ENCODE results near the gene ATAD5. TPM values are rescaled to one million over a fixed set of nuclear protein-coding genes. Genes with fewer than 3 reads are reported as not detected.

The ATAD5 gene
- total and polyA plus RNA-seq, 12 donors = 0.14 to 1.4 (median 0.44) TPM

DNA sequence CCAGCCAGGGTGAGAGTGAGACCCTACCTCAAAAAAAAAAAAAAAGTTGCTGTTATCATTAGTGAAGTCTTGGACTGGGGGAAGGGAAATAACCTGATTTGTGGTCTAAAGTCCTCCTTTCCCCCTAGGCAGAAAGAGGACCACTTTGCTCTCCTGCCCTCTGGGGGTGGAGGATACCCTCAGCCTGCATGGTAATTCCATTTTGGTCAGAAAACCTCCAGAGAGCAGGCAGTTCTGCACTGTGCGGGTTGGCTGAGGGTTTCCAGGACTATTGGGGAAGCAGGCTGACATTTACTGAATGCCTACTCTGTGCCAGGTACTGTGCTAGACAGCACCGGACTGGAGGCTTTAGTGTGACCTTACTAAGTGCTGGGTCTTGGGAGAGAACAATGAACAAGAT lies 92.6 kb downstream of the ATAD5 start:
- 47 to 52% methylated on average over 2 of the region's 2 CpGs for WGBS, 2 donors
- intact Hi-C loops (cut with DNase I) = no loop called here
- H3K27me3 ChIP-seq = peaks cover 3 to 52% (median 37%) of the 10 kb centered on the region in 7 donors

DNA sequence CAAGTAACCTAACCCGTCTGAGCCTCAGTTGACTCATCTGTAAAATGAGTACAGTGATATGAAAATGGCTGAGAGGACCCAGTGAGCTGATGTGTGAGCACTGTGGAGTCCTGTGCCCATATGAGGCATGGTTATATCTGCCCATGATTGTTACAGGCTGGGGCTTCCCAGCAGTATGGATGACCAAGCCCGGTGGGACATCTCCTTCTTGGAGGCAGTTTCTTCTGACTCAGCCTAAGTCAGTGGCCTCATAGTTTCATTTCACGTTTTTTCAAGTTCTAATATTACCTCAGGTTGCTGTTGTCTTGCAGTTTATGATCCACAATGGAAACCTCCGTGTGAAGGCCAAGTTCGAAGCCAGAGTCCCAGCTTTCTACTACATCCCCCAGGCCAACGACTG lies 94.8 kb downstream of the ATAD5 start:
- ATAC-seq = no peak
- H3K9me3 ChIP-seq = no peaks in the 10 kb centered on the region

More for the DNA sequence above, 92.6 kb downstream of the ATAD5 start:
- no peak overlapping the region for H3K4me3 ChIP-seq
- no peaks in the 10 kb centered on the region for H3K9me3 ChIP-seq
- H3K4me1 ChIP-seq = peaks cover 0 to 28% (median 15%) of the 10 kb centered on the region in 9 donors
- peaks cover 0 to 22% (median 0%) of the 10 kb centered on the region in 9 donors for H3K36me3 ChIP-seq
- H3K27ac ChIP-seq = no peak overlapping the region
- no peak for DNase-seq
- ATAC-seq = no peak
- no peak for TF ChIP-seq CTCF (IDR thresholded peaks at IDR 0.05)

GRCh38 chr17:30927756-30928155 lies 96.0 kb downstream of the ATAD5 start:
- TF ChIP-seq CTCF (IDR thresholded peaks at IDR 0.05) = no peak
- no peak for ATAC-seq
- DNase-seq = no peak
- peaks cover 0 to 34% (median 24%) of the 10 kb centered on the region in 7 donors for H3K27me3 ChIP-seq
- H3K27ac ChIP-seq = no peak overlapping the region
- intact Hi-C loops (cut with DNase I) = no loop called here
- H3K4me3 ChIP-seq = no peak overlapping the region
- H3K36me3 ChIP-seq = peaks cover 0 to 56% (median 0%) of the 10 kb centered on the region in 9 donors
- H3K9me3 ChIP-seq = no peaks in the 10 kb centered on the region
- 89 to 93% methylated on average over 5 of the region's 5 CpGs for WGBS, 2 donors
- H3K4me1 ChIP-seq = peaks cover 0 to 11% (median 2%) of the 10 kb centered on the region in 9 donors

More for the DNA sequence above, 94.8 kb downstream of the ATAD5 start:
- TF ChIP-seq CTCF (IDR thresholded peaks at IDR 0.05) = no peak
- Histone ChIP-seq H3K36me3 (peaks cover 0 to 44% (median 0%) of the 10 kb centered on the region in 9 donors), H3K4me1 (peaks cover 0 to 19% (median 11%) of the 10 kb centered on the region in 9 donors), H3K27me3 (peaks cover 3 to 46% (median 34%) of the 10 kb centered on the region in 7 donors), H3K4me3 (no peak overlapping the region), H3K27ac (no peak overlapping the region)
- DNase-seq = no peak
- intact Hi-C loops (cut with DNase I) = no loop called here
- 72 to 76% methylated on average over 6 of the region's 6 CpGs for WGBS, 2 donors

DNA sequence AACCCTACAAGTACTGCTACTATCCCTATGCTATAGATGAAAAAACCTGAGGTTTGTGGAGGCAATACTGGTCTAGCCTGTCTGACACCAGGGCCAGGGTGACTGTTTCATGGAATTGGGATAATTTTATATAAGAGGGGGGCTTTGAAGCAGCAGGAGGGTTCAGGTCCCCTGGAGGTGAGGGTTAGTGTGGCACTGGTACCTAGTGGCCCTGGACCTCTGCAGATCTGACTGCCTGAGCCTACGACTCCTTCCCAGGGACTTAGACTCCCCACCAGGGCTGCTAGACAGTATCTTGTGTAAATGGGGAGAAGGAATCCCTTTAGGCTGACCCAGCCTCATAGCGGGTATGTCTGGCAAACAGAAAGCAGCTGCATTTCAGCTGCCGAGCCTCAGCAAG lies 96.8 kb downstream of the ATAD5 start:
- WGBS, 2 donors = 78 to 79% methylated on average over 3 of the region's 3 CpGs

More for the DNA sequence above, 96.8 kb downstream of the ATAD5 start:
- Histone ChIP-seq H3K4me1 (peaks cover 0 to 6% (median 0%) of the 10 kb centered on the region in 9 donors), H3K4me3 (no peak overlapping the region), H3K27me3 (peaks cover 0 to 25% (median 17%) of the 10 kb centered on the region in 7 donors), H3K9me3 (no peaks in the 10 kb centered on the region), H3K36me3 (peaks cover 0 to 64% (median 0%) of the 10 kb centered on the region in 9 donors), H3K27ac (no peak overlapping the region)
- TF ChIP-seq CTCF (IDR thresholded peaks at IDR 0.05) = no peak
- intact Hi-C loops (cut with DNase I) = no loop called here
- DNase-seq (no peak), ATAC-seq (no peak)

Data from heart right ventricle (tissue), 16 donors.